Transverse colon (tissue), 4 donors: ENCODE results near the gene DLX1. TPM values are rescaled to one million over a fixed set of nuclear protein-coding genes. Genes with fewer than 3 reads are reported as not detected.
"Not testable (repeated sequence)": the region's sequence is repeated elsewhere in the genome, so short reads cannot be mapped to it uniquely, and the experiment has no call there.

Experiments
- DNase-seq: peaks from one replicate; pipeline ENCODE4 v3.0.0-alpha.2; 2019
- H3K27ac ChIP-seq, 4 donors: fragments of 200-600 bp; sonication (generic); 2 replicates each; pipeline ENCODE4 v1.5.1; 2016 to 2018; ENCODE audit warnings: inconsistent platforms in 4 of 4
- H3K27me3 ChIP-seq: fragments of 200-600 bp; sonication (generic); 2 replicates; pipeline ENCODE4 v1.5.1; 2017; ENCODE audit warnings: inconsistent platforms
- H3K36me3 ChIP-seq, 4 donors: fragments of 200-600 bp; sonication (generic); 2 replicates each; pipeline ENCODE4 v1.5.1; 2017 to 2019; ENCODE audit warnings: inconsistent platforms in 4 of 4
- H3K4me1 ChIP-seq, 4 donors: fragments of 200-600 bp; sonication (generic); 2 replicates each; pipeline ENCODE4 v1.5.1; 2017 to 2020; ENCODE audit warnings: inconsistent platforms in 4 of 4
- H3K4me3 ChIP-seq, 4 donors: fragments of 200-600 bp; sonication (generic); 1 replicate in 1 of 4; 2 replicates in 3 of 4; pipeline versions ENCODE4 v1.5.1 to v1.6.1; 2017 to 2019; ENCODE audit warnings: inconsistent platforms in 4 of 4
- H3K9me3 ChIP-seq, 2 donors: fragments of 200-600 bp; sonication (generic); 2 replicates each; pipeline ENCODE4 v1.5.1; 2017 to 2019; ENCODE audit warnings: inconsistent platforms in 2 of 2
- CTCF ChIP-seq, 5 experiments: fragments of 200-600 bp in 3 of 5; fragments of 450-650 bp in 2 of 5; sonication (generic) in 3 of 5; IDR thresholded peaks; 1 replicate in 2 of 5; 2 replicates in 3 of 5; pipeline ENCODE4 v1.5.1; 2016 to 2017; ENCODE audit warnings: antibody characterized with exemption in 5 of 5, inconsistent platforms in 3 of 5, mild to moderate bottlenecking in 2 of 5, moderate library complexity in 1 of 5
- EP300 ChIP-seq: sonication (generic); formaldehyde crosslinking; IDR thresholded peaks from one replicate; pipeline ENCODE4 v1.6.1; 2017; ENCODE audit warnings: antibody characterized with exemption, low read depth
- POLR2A ChIP-seq: fragments of 450-650 bp; IDR thresholded peaks from one replicate; pipeline ENCODE4 v1.6.1; 2016; ENCODE audit warnings: antibody characterized with exemption, mild to moderate bottlenecking, moderate library complexity
- POLR2AphosphoS5 ChIP-seq, 3 donors: sonication (generic); formaldehyde crosslinking; IDR thresholded peaks; one replicate each; pipeline ENCODE4 v1.6.1; 2016; ENCODE audit warnings: antibody characterized with exemption in 3 of 3
- WGBS, 2 donors: methylation state at CpG; one replicate each; pipeline ENCODE4 v1.1.5; 2018; ENCODE audit warnings: low coverage in 1 of 2; 5-methylcytosine and 5-hydroxymethylcytosine counted together
- in situ Hi-C, 4 donors: fragments of 200-750 bp; cut with MboI; loops; one replicate each; pipeline versions ENCODE4 v1.15.0 to v1.15.1; 2017; ENCODE audit warnings: low sequenced_read_pairs in 3 of 4, low pct_ligation_motif_present in 1 of 4, low pct_unique_long_range_greater_than_20kb in 1 of 4
- intact Hi-C: fragments of 100-400 bp; cut with DNase I; formaldehyde crosslinking; loops from one replicate; pipeline ENCODE4 v1.15.1; 2023; ENCODE audit warnings: low total_unique reads
- total RNA-seq, 4 donors: library from RNA; depleted of rRNA; stranded (reverse); fragments of >200 nt; gene quantifications; one replicate each; pipeline ENCODE4 v1.1.0, GENCODE V29; 2016

DLX1 gene
- total RNA-seq, 4 donors from 2014 or later: not detected

- H3K27me3 ChIP-seq: no peaks in the 10 kb centered on the region
- H3K4me1 ChIP-seq: peaks cover 0 to 2% (median 0%) of the 10 kb centered on the region in 4 donors
- no peak for DNase-seq
- in situ Hi-C loops: no loop called here
- H3K4me3 ChIP-seq: no peak overlapping the region
- 58 to 61% methylated on average over 4 of the region's 4 CpGs for WGBS, 2 donors
- intact Hi-C loops: no loop called here
- no peak for TF ChIP-seq POLR2AphosphoS5 (IDR thresholded peaks at IDR 0.05)
- TF ChIP-seq CTCF (IDR thresholded peaks at IDR 0.05): no peak
- TF ChIP-seq EP300: no peak
- TF ChIP-seq POLR2A: no peak
- H3K27ac ChIP-seq: no peak overlapping the region
- no peaks in the 10 kb centered on the region for H3K36me3 ChIP-seq
- no peaks in the 10 kb centered on the region for H3K9me3 ChIP-seq
Observed at GRCh38 chr2:172052000-172052983, 33.0 kb upstream of the DLX1 start.

DNA sequence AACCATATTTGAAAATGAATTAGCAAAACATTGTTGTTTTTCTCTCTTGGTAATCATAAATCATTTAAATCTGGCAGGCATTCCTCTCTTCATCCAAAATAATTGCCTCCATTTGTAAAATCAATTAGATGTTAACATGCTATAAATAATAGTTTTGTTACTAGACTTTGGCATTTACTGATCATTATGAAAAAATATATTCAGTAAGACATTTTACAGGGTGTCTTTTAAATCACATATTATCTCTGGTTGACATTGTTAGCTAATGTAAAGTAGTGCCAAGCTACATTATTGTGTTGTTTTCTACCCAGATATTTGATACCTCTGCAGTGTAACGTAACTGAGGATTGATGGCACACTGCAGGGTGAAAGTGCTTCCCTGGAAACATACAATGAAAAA, 31.8 kb upstream of the DLX1 start:
- H3K36me3 ChIP-seq: no peaks in the 10 kb centered on the region
- no peaks in the 10 kb centered on the region for H3K9me3 ChIP-seq
- H3K27ac ChIP-seq: no peak overlapping the region
- TF ChIP-seq EP300: no peak
- no peak for TF ChIP-seq POLR2AphosphoS5 (IDR thresholded peaks at IDR 0.05)
- TF ChIP-seq CTCF (IDR thresholded peaks at IDR 0.05): no peak
- no peak for TF ChIP-seq POLR2A
- H3K27me3 ChIP-seq: no peaks in the 10 kb centered on the region
- no peak for DNase-seq
- peaks cover 0 to 2% (median 0%) of the 10 kb centered on the region in 4 donors for H3K4me1 ChIP-seq
- no peak overlapping the region for H3K4me3 ChIP-seq
- intact Hi-C loops: no loop called here
- 78 to 90% methylated on average over 1 of the region's 1 CpG for WGBS, 2 donors
- in situ Hi-C loops: no loop called here

DNA sequence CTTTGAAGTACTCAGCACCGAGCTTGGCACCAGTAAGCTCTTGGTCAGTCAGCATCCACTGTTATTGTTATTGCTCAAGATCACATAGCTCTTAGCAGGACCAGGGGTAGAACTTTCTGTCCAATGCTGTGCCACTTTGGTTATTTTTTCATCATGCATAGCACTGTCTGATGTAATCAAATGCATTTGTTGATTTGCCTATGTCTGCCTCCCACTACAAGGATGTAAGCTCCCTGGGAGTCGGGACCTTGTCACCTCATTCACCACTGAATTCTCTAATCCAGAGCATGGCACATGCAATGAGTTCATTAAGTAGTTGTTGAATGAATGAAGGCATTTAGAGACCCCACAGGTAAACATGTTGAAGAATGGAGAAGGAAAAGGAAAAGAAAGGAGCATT, 29.0 kb upstream of the DLX1 start:
- no peaks in the 10 kb centered on the region for H3K27me3 ChIP-seq
- intact Hi-C loops: no loop called here
- TF ChIP-seq CTCF (IDR thresholded peaks at IDR 0.05) (no peak), EP300 (no peak), POLR2AphosphoS5 (IDR thresholded peaks at IDR 0.05) (no peak), POLR2A (no peak)
- peaks cover 0 to 2% (median 0%) of the 10 kb centered on the region in 4 donors for H3K4me1 ChIP-seq
- H3K27ac ChIP-seq: no peak overlapping the region
- H3K4me3 ChIP-seq: no peak overlapping the region
- H3K9me3 ChIP-seq: no peaks in the 10 kb centered on the region
- H3K36me3 ChIP-seq: no peaks in the 10 kb centered on the region
- DNase-seq: no peak
- in situ Hi-C loops: no loop called here
- 96 to 100% methylated on average over 1 to 2 of the region's 2 CpGs for WGBS, 2 donors

GRCh38 chr2:172058660-172059059, 26.6 kb upstream of the DLX1 start:
- DNase-seq: no peak
- Histone ChIP-seq H3K9me3 (no peaks in the 10 kb centered on the region), H3K4me1 (no peaks in the 10 kb centered on the region), H3K36me3 (no peaks in the 10 kb centered on the region), H3K27me3 (no peaks in the 10 kb centered on the region), H3K4me3 (no peak overlapping the region), H3K27ac (no peak overlapping the region)
- TF ChIP-seq EP300: no peak
- no peak for TF ChIP-seq POLR2A
- no peak for TF ChIP-seq CTCF (IDR thresholded peaks at IDR 0.05)
- no peak for TF ChIP-seq POLR2AphosphoS5 (IDR thresholded peaks at IDR 0.05)
- intact Hi-C loops: no loop called here
- in situ Hi-C loops: no loop called here
- 90 to 96% methylated on average over 5 of the region's 5 CpGs for WGBS, 2 donors

GRCh38 chr2:172060118-172060517, 25.2 kb upstream of the DLX1 start:
- H3K27ac ChIP-seq, H3K27me3 ChIP-seq, H3K36me3 ChIP-seq, in situ Hi-C loops, intact Hi-C loops, DNase-seq, H3K4me1 ChIP-seq, H3K9me3 ChIP-seq, H3K4me3 ChIP-seq: not testable (repeated sequence)
- WGBS, 2 donors: 91% methylated on average over 5 of the region's 5 CpGs
